HFF-Myc (cell line): ENCODE measurements around the gene TMEM30B.
"Not testable (repeated sequence)": the region's sequence is repeated elsewhere in the genome, so short reads cannot be mapped to it uniquely, and the experiment has no call there.

Experiments
- DNase-seq: peaks from one replicate; pipeline ENCODE4 v3.0.0-alpha.2; 2011; ENCODE audit warnings: low read depth; ENCODE audit errors: extremely low read depth
- H3K4me3 ChIP-seq: replicated peaks from 2 replicates; pipeline ENCODE4 v1.5.1; 2011; ENCODE audit warnings: low read depth, mild to moderate bottlenecking, control low read depth, low read length
- TF ChIP-seq, protein P1 (sequence below): IDR thresholded peaks from 2 replicates; pipeline ENCODE4 v1.5.1; 2012; ENCODE audit warnings: mild to moderate bottlenecking, low read depth, low read length, control low read depth; ENCODE audit errors: missing control alignments

The TMEM30B gene

DNA sequence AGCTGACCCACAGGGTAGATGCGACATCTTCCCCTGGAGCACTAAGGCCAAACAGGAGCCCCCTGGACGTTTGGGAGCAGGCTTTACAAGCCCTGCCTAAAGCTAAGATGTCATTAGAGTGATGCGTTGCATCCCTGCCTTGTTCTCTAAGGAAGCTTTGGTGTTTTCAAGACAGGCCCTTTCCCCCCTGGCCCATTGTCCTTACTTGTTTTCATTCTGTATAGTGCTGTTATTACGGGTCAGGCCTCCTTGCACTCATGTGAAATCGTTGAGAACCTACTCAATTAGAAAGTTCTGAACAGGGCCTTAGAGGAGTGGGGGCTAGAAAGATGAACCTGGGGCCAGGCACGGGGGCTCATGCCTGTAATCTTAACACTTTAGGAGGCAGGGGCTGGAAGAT lies 38.6 kb upstream of the TMEM30B start:
- no peak for DNase-seq
- TF ChIP-seq, protein P1, sequence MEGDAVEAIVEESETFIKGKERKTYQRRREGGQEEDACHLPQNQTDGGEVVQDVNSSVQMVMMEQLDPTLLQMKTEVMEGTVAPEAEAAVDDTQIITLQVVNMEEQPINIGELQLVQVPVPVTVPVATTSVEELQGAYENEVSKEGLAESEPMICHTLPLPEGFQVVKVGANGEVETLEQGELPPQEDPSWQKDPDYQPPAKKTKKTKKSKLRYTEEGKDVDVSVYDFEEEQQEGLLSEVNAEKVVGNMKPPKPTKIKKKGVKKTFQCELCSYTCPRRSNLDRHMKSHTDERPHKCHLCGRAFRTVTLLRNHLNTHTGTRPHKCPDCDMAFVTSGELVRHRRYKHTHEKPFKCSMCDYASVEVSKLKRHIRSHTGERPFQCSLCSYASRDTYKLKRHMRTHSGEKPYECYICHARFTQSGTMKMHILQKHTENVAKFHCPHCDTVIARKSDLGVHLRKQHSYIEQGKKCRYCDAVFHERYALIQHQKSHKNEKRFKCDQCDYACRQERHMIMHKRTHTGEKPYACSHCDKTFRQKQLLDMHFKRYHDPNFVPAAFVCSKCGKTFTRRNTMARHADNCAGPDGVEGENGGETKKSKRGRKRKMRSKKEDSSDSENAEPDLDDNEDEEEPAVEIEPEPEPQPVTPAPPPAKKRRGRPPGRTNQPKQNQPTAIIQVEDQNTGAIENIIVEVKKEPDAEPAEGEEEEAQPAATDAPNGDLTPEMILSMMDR = no peak
- no peak overlapping the region for H3K4me3 ChIP-seq

DNA sequence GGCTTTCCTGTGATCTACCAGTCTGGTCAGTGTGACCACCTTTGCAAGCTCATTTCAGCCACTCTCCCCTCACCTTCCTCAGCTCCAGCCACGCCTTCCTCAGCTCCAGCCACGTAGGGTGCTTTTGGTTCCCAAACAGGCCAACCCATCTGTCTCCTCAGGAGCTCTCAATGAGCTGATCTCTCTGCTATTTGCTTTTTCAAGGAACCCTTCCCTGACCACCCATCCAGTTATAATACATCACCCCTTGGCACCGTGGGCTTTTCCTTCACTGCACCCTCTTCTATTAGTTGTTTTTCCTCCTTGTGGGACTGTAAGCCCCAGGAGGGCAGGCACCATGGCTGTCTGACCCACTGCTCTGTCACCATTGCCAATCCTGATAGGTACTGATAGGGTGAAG lies 37.9 kb upstream of the TMEM30B start:
- DNase-seq = no peak
- TF ChIP-seq, protein P1 = no peak
- no peak overlapping the region for H3K4me3 ChIP-seq

DNA sequence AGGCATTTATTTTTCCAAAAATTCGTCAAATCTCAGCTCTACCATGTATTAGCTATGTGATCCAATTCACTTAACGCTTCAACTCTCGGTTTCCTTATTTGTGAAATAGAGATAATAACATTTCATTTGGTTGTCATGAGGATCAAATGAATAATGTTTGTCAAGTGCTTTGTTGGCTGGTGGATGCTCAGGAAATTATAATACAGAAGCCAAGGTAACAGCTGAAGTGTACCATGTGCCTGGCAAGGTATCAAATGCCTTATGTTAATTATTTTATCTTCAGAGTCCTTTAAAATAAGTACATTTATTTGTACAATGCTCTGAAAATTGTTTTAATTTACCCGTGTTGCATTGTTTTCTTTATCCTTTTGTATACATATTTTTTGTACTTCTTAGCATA lies 34.2 kb upstream of the TMEM30B start:
- DNase-seq = no peak
- H3K4me3 ChIP-seq = no peak overlapping the region
- TF ChIP-seq, protein P1 = no peak

DNA sequence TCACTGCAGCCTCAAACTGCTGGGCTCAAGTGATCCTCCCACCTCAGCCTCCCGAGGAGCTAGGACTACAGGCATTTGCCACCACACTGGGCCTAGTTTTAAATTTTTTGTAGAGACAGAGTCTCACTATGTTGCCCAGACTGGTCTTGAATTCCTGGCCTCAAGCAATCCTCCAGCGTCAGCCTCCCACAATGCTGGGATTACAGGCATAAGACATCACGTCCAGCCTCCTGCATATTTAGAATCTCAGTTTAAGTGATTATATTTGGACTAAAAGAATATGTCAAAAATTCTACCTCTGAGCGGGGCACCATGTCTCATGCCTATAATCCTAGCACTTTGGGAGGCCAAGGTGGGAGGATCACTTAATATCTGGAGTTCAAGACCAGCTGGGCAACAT lies 27.6 kb upstream of the TMEM30B start:
- not testable (repeated sequence) for DNase-seq, H3K4me3 ChIP-seq

DNA sequence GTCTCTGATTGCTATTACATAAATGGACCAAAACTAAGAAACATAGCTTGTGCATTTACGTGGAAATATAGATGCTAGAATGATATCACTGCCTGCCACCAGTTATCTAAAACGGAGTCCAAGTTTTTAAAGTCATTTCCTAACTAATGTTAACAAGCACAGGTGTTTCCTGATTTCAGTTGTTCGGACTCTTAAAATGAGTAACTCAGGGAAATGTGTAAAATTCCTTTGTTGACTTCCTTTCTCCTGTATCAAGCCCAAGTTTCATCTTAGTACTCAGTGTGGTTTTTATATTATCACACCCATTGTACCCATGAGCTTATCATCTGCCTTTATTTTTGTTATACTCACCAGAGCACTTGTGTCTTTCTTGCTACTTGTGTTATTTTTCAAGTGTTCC lies 27.1 kb upstream of the TMEM30B start:
- DNase-seq = no peak
- H3K4me3 ChIP-seq = no peak overlapping the region
- TF ChIP-seq, protein P1 = no peak

DNA sequence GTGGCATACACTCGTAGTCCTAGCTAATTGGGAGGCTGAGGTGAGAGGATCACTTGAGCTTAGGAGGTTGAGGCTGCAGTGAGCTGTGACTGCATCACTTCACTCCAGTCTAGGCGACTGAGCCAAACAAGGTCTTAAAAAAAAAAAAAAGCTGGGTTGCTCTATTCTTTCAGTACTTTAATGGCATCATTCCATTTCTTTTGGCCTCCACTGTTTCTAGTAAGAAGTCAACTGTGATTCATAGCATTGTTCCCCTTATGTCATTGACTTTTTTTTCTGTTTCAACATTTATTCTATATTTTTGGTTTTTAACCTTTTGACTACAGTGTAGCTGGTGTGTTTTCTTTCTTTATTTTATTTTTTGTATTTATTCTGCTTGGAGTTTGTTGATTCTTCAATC lies 23.6 kb upstream of the TMEM30B start:
- DNase-seq = no peak
- no peak overlapping the region for H3K4me3 ChIP-seq
- TF ChIP-seq, protein P1 = no peak

DNA sequence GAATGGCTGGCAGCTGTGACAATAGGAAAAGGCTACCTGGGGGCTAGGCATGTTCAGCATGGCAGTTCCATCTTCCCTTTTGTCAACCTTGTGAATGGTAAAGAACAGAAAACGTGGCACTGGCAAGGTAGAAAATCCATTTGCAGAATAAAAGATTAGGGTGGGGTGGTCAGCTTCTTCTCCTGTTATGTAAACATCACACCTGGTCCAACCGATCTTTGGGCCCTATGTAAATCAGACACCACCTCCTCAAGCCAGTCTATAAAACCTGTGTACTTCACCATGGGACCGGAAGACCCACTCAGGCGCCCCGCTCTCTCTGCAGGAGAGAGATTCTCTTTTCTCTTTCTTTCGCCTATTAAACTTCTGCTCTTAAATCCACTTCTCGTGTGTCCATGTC lies 19.6 kb upstream of the TMEM30B start:
- no peak overlapping the region for H3K4me3 ChIP-seq
- TF ChIP-seq, protein P1 = no peak
- DNase-seq = no peak
